Stimulated activated memory B cell treated with anti-CD40 and anti-IgM and Interleukin-4, amounts not matched to agents 10 μg/mL and 1 μg/mL and 100 μg/mL, for 72 hours (primary cell): Measurements from ENCODE around the gene COBLL1.
A peak's percentile ranks its signal among the peaks of the same experiment; 100 is the strongest.

ENCODE experiments used
- ATAC-seq: fragments of 150-1000 bp; cut with Tn5 transposase; 2 replicates; pipeline ENCODE4 v1.10.0; 2021
- H3K27ac Mint-ChIP-seq: one replicate; pipeline ENCODE4 v1.8.0; 2022; ENCODE audit warnings: mild to moderate bottlenecking, mixed read lengths
- H3K27me3 Mint-ChIP-seq: one replicate; pipeline ENCODE4 v1.8.0; 2022; ENCODE audit warnings: mixed read lengths
- H3K36me3 Mint-ChIP-seq: one replicate; pipeline ENCODE4 v1.8.0; 2022; ENCODE audit warnings: mixed read lengths
- H3K4me1 Mint-ChIP-seq: one replicate; pipeline ENCODE4 v1.8.0; 2022; ENCODE audit warnings: mixed read lengths
- H3K4me3 Mint-ChIP-seq: one replicate; pipeline ENCODE4 v1.8.0; 2022; ENCODE audit warnings: mild to moderate bottlenecking, moderate library complexity, mixed read lengths
- H3K9me3 Mint-ChIP-seq: one replicate; pipeline ENCODE4 v1.8.0; 2022; ENCODE audit warnings: mixed read lengths

COBLL1 gene

GRCh38 chr2:164747140-164747539 lies 94.5 kb downstream of the COBLL1 start:
- Mint-ChIP-seq H3K27ac (peak overlapping the region; percentile 71), H3K4me1 (peaks cover 68% of the 10 kb centered on the region), H3K27me3 (no peaks in the 10 kb centered on the region), H3K9me3 (no peaks in the 10 kb centered on the region), H3K4me3 (no peak overlapping the region), H3K36me3 (peaks cover 24% of the 10 kb centered on the region)
- no peak for ATAC-seq

GRCh38 chr2:164746713-164747112 lies 94.9 kb downstream of the COBLL1 start:
- H3K4me3 Mint-ChIP-seq: peak overlapping the region; percentile 46
- peaks cover 71% of the 10 kb centered on the region for H3K4me1 Mint-ChIP-seq
- peaks cover 29% of the 10 kb centered on the region for H3K36me3 Mint-ChIP-seq
- peak; percentile 53 for ATAC-seq
- no peaks in the 10 kb centered on the region for H3K27me3 Mint-ChIP-seq
- peak overlapping the region; percentile 71 for H3K27ac Mint-ChIP-seq
- no peaks in the 10 kb centered on the region for H3K9me3 Mint-ChIP-seq

GRCh38 chr2:164745012-164745797 lies 96.4 kb downstream of the COBLL1 start:
- no peak for ATAC-seq
- H3K9me3 Mint-ChIP-seq: no peaks in the 10 kb centered on the region
- no peaks in the 10 kb centered on the region for H3K27me3 Mint-ChIP-seq
- peaks cover 33% of the 10 kb centered on the region for H3K36me3 Mint-ChIP-seq
- H3K4me1 Mint-ChIP-seq: peaks cover 72% of the 10 kb centered on the region
- H3K4me3 Mint-ChIP-seq: peak overlapping the region; percentile 71
- H3K27ac Mint-ChIP-seq: peak overlapping the region; percentile 71

GRCh38 chr2:164742738-164743317 lies 98.8 kb downstream of the COBLL1 start:
- Mint-ChIP-seq H3K4me1 (peaks cover 85% of the 10 kb centered on the region), H3K9me3 (no peaks in the 10 kb centered on the region), H3K27ac (peak overlapping the region; percentile 82), H3K36me3 (peaks cover 27% of the 10 kb centered on the region), H3K27me3 (no peaks in the 10 kb centered on the region), H3K4me3 (no peak overlapping the region)
- ATAC-seq: no peak

DNA sequence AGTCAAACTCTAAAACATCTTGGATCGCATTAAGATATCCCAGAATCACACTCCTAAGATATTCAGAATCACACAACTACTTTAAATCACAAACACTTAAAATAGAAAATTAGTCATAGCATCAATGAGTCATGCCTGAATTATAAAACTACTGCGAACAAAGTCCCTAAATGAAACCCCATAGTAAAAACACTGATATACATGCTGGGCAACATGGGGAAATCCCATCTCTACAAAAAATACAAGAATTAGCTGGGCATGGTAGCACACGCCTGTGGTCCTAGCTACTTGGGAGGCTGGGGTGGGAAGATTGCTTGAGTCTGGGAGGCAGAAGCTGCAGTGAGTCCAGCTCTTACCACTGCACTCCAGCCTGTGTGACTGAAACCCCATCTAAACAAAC lies 101.7 kb downstream of the COBLL1 start:
- Mint-ChIP-seq H3K4me3 (peak overlapping the region; percentile 41), H3K27me3 (no peaks in the 10 kb centered on the region), H3K4me1 (peaks cover 74% of the 10 kb centered on the region), H3K36me3 (peaks cover 28% of the 10 kb centered on the region), H3K27ac (peak overlapping the region; percentile 82), H3K9me3 (no peaks in the 10 kb centered on the region)
- peak; percentile 89 for ATAC-seq

GRCh38 chr2:164737612-164738081 lies 104.0 kb downstream of the COBLL1 start:
- no peaks in the 10 kb centered on the region for H3K9me3 Mint-ChIP-seq
- ATAC-seq: peak; percentile 76
- no peak overlapping the region for H3K4me3 Mint-ChIP-seq
- peaks cover 33% of the 10 kb centered on the region for H3K36me3 Mint-ChIP-seq
- no peaks in the 10 kb centered on the region for H3K27me3 Mint-ChIP-seq
- peaks cover 75% of the 10 kb centered on the region for H3K4me1 Mint-ChIP-seq
- peak overlapping the region; percentile 44 for H3K27ac Mint-ChIP-seq

DNA sequence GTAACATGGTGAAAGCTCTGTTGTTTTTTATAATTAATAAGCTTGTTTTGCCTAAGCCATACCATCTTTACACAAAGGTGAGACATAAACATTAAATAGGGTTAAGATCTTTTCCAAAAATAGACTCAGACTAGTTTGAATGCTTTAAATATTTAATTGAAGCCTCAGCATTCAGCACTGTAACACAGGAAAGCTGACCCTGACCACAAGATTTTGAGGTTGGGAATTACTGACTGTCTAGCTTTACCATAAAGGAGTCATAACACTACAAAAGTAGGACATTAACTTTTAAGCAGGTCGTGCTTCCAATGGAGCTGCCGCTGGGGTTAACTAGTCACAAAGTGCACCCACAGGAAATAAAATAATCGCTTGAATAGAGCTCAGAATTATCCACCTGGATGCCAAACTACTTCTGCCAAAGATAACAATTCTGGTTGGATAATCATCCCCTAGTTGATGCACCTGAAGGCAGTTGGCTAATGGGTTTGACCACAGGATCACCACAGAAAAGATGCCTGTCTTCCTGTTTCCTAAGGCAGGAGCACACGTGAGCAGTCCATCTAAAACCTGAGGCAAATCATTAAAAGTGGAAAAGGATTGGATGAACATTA lies 106.2 kb downstream of the COBLL1 start:
- Mint-ChIP-seq H3K4me1 (peaks cover 52% of the 10 kb centered on the region), H3K27me3 (no peaks in the 10 kb centered on the region), H3K9me3 (no peaks in the 10 kb centered on the region), H3K4me3 (no peak overlapping the region), H3K27ac (peak overlapping the region; percentile 35), H3K36me3 (peaks cover 11% of the 10 kb centered on the region)
- ATAC-seq: no peak

DNA sequence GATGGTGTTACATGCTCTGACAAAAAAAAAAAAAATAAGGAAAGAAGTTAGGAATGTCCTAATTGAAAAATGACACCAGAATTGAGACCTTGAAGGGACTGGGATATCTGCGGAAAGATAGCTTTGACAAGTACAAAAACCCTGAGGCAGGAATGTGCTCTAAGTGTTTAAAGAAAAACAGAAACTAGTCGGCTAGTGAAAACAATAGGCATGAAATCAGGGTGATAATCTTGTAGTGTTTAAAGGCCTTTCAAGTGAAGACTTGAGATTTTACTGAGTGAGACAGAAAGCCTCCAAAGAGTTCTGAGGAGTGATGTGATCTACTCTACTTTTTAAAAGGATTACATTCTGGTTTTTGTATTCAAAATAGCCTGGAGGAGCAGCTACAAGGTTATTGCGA lies 107.4 kb downstream of the COBLL1 start:
- Mint-ChIP-seq H3K9me3 (no peaks in the 10 kb centered on the region), H3K4me1 (peaks cover 40% of the 10 kb centered on the region), H3K27me3 (no peaks in the 10 kb centered on the region), H3K27ac (peak overlapping the region; percentile 35), H3K36me3 (peaks cover 9% of the 10 kb centered on the region), H3K4me3 (no peak overlapping the region)
- no peak for ATAC-seq

DNA sequence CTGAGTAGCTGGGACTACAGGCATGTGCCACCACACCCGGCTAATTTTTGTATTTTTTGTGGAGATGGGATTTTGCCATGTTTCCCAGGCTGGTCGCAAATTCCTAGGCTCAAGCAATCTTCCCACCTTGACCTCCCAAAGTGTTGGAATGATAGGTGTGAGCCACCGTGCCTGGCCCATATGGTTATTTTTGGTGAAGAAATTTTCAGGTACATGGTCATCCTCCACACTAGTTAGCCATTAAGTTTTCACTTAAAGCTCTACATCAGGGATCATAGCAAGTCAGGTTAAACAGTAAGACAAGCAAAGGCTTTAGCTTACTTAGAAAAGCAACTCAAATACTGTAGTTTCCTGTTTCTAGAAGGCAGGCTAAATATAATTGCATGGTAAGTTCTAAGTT lies 116.1 kb downstream of the COBLL1 start:
- no peak overlapping the region for H3K27ac Mint-ChIP-seq
- H3K9me3 Mint-ChIP-seq: no peaks in the 10 kb centered on the region
- H3K36me3 Mint-ChIP-seq: peaks cover 22% of the 10 kb centered on the region
- no peaks in the 10 kb centered on the region for H3K27me3 Mint-ChIP-seq
- H3K4me3 Mint-ChIP-seq: no peak overlapping the region
- ATAC-seq: no peak
- peaks cover 7% of the 10 kb centered on the region for H3K4me1 Mint-ChIP-seq

GRCh38 chr2:164722616-164723338 lies 118.8 kb downstream of the COBLL1 start:
- Mint-ChIP-seq H3K4me1 (peaks cover 14% of the 10 kb centered on the region), H3K36me3 (peaks cover 43% of the 10 kb centered on the region), H3K27ac (no peak overlapping the region), H3K27me3 (no peaks in the 10 kb centered on the region), H3K9me3 (no peaks in the 10 kb centered on the region), H3K4me3 (no peak overlapping the region)
- ATAC-seq: no peak

- Mint-ChIP-seq H3K4me3 (no peak overlapping the region), H3K27ac (no peak overlapping the region), H3K9me3 (no peaks in the 10 kb centered on the region), H3K36me3 (peaks cover 42% of the 10 kb centered on the region), H3K27me3 (no peaks in the 10 kb centered on the region), H3K4me1 (peaks cover 14% of the 10 kb centered on the region)
- no peak for ATAC-seq
These were observed 120.2 kb downstream of the COBLL1 start for GRCh38 chr2:164721430-164721829.

- ATAC-seq: no peak
- H3K4me1 Mint-ChIP-seq: peaks cover 14% of the 10 kb centered on the region
- no peaks in the 10 kb centered on the region for H3K27me3 Mint-ChIP-seq
- H3K4me3 Mint-ChIP-seq: no peak overlapping the region
- no peaks in the 10 kb centered on the region for H3K9me3 Mint-ChIP-seq
- no peak overlapping the region for H3K27ac Mint-ChIP-seq
- peaks cover 42% of the 10 kb centered on the region for H3K36me3 Mint-ChIP-seq
These were observed 121.4 kb downstream of the COBLL1 start for GRCh38 chr2:164719996-164720941.

- H3K9me3 Mint-ChIP-seq: no peaks in the 10 kb centered on the region
- no peaks in the 10 kb centered on the region for H3K27me3 Mint-ChIP-seq
- no peak overlapping the region for H3K4me3 Mint-ChIP-seq
- ATAC-seq: no peak
- peaks cover 59% of the 10 kb centered on the region for H3K36me3 Mint-ChIP-seq
- no peak overlapping the region for H3K27ac Mint-ChIP-seq
- H3K4me1 Mint-ChIP-seq: peaks cover 14% of the 10 kb centered on the region
These were observed 124.4 kb downstream of the COBLL1 start for GRCh38 chr2:164717000-164717803.

GRCh38 chr2:164714471-164714870 lies 127.2 kb downstream of the COBLL1 start:
- Mint-ChIP-seq H3K4me3 (no peak overlapping the region), H3K27ac (peak overlapping the region; percentile 9), H3K9me3 (no peaks in the 10 kb centered on the region), H3K27me3 (no peaks in the 10 kb centered on the region), H3K4me1 (peaks cover 1% of the 10 kb centered on the region), H3K36me3 (peaks cover 32% of the 10 kb centered on the region)
- no peak for ATAC-seq
